C1 segment of cervical spinal cord (tissue), 14 donors: ENCODE data around the gene CINP.
"Not testable (repeated sequence)": the region's sequence is repeated elsewhere in the genome, so short reads cannot be mapped to it uniquely, and the experiment has no call there.

ENCODE experiments used
- DNase-seq, 14 donors: peaks; one replicate each; lab custom pipeline; 2025; lab: John Stamatoyannopoulos, UW

The CINP gene

GRCh38 chr14:102320671-102321455, 41.8 kb downstream of the CINP start:
- no peak for DNase-seq

- peak in 10 of 14 donors; percentile 9 to 59 (median 40) for DNase-seq
Measured at GRCh38 chr14:102320033-102320660, 42.5 kb downstream of the CINP start.

- peak; percentile 26 to 88 (median 79) for DNase-seq
Measured at GRCh38 chr14:102319351-102320032, 43.2 kb downstream of the CINP start, which contains the start of gene ZNF839. TSS of gene ZNF839 (plus strand) at chr14:102319746. CDS start at chr14:102319766, 20 bp downstream.

- DNase-seq = peak in 2 of 14 donors; percentile 29 to 57
Measured at GRCh38 chr14:102318781-102319276, 43.9 kb downstream of the CINP start.

GRCh38 chr14:102317564-102318248, 45.0 kb downstream of the CINP start:
- DNase-seq = peak in 5 of 14 donors; percentile 12 to 81 (median 35)

- DNase-seq = peak; percentile 75 to 93 (median 86)
Measured at GRCh38 chr14:102316743-102317563, 45.7 kb downstream of the CINP start.

- DNase-seq = peak in 1 of 14 donors; percentile 52
Measured at GRCh38 chr14:102316338-102316742, 46.4 kb downstream of the CINP start.

- DNase-seq = peak in 3 of 14 donors; percentile 6 to 14 (median 6)
Measured at GRCh38 chr14:102315121-102315520, 47.6 kb downstream of the CINP start.

- DNase-seq = peak in 13 of 14 donors; percentile 43 to 85 (median 75)
Measured at GRCh38 chr14:102314242-102315011, 48.3 kb downstream of the CINP start.

- peak; percentile 57 to 98 (median 94) for DNase-seq
Measured at GRCh38 chr14:102304611-102305506, 57.8 kb downstream of the CINP start, which contains the start of gene MOK. TSS of gene MOK (minus strand) at chr14:102305164. CDS start at chr14:102304968, 196 bp downstream.

GRCh38 chr14:102303664-102304063, 59.0 kb downstream of the CINP start:
- DNase-seq = no peak

- DNase-seq = not testable (repeated sequence)
Measured at GRCh38 chr14:102298303-102299070, 64.2 kb downstream of the CINP start.
